ENCODE data around the gene PRR9.

- TF ChIP-seq CSRNP3 (CRISPR knock-in tag; IDR thresholded peaks at IDR 0.05) (no peak), TOX (CRISPR knock-in tag; IDR thresholded peaks at IDR 0.05; ENCODE audit: borderline replicate concordance) (no peak), ESRRG (CRISPR knock-in tag; IDR thresholded peaks at IDR 0.05) (no peak), PATZ1 (CRISPR knock-in tag; IDR thresholded peaks at IDR 0.05; ENCODE audit: borderline replicate concordance) (no peak), GLIS3 (CRISPR knock-in tag; IDR thresholded peaks at IDR 0.05) (no peak), ARNTL (CRISPR knock-in tag; IDR thresholded peaks at IDR 0.05; ENCODE audit: borderline replicate concordance, low read depth) (no peak), CREB5 (CRISPR knock-in tag; IDR thresholded peaks at IDR 0.05; ENCODE audit: low read depth) (no peak), POU6F1 (CRISPR knock-in tag; IDR thresholded peaks at IDR 0.05; ENCODE audit: borderline replicate concordance, low read depth) (no peak), ZFP3 (CRISPR knock-in tag; IDR thresholded peaks at IDR 0.05) (no peak), TCF4 (CRISPR knock-in tag; IDR thresholded peaks at IDR 0.05; ENCODE audit: borderline replicate concordance) (no peak), SNAI2 (CRISPR knock-in tag; IDR thresholded peaks at IDR 0.05) (no peak), OSR1 (CRISPR knock-in tag; IDR thresholded peaks at IDR 0.05) (no peak)
Observed at GRCh38 chr1:153253076-153253475, 35.7 kb downstream of the PRR9 start.
